GM21528 (cell line): ENCODE results near the gene ZNF324.
"Not testable (repeated sequence)": the region's sequence is repeated elsewhere in the genome, so short reads cannot be mapped to it uniquely, and the experiment has no call there.

Source experiments
- ATAC-seq: cut with Tn5 transposase; IDR thresholded peaks from one replicate; pipeline ENCODE4 v1.9.1; 2021; ENCODE audit warnings: mild to moderate bottlenecking, moderate library complexity; ENCODE audit not compliant: unreplicated experiment, low FRiP score

The ZNF324 gene

DNA sequence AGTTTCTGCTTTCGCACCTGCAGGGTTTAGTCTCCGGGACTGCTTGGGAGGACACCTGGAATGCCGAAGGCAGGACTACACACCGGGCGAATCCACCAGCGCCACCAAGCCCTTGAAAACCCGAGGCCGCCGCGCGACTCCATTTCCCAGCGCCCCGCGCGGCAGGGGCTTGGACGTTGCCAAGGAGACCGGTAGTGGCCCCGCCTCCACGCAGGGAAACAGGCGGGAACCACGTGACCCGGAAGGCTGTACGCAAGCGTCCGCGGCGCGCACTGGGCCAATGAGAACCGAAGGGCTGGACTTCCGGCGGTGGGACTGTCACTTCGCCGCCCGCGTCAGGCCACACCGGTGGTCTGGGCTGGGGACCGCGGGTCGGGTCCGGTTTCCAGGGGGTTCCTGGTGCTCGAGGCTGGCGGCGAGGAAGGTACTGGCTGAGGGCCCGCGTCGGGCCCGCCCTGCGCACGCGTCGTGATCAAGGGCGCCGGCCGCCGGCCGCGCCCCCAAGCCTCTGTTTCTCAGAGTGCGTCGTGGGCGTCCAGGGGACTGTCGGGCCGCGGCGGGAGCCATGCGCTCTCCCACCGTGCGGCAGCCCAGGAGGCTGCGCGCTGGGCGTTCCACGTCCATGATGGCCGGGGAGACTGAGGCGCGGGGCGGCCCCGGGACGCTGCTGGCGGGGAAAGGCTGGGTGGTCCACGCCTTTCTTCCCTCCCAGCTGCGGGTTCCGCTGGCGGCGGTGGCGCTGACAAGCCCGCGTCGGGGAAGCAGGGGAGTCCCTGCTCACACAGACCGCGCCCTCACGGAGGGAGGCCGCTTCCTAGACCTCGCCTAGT, at the start of gene ZNF324:
TSS of gene ZNF324 (plus strand) at position 321 of the 830 bp plus-strand sequence. CDS start 2,106 bp downstream, outside the sequence.
- peak; percentile 76 for ATAC-seq

DNA sequence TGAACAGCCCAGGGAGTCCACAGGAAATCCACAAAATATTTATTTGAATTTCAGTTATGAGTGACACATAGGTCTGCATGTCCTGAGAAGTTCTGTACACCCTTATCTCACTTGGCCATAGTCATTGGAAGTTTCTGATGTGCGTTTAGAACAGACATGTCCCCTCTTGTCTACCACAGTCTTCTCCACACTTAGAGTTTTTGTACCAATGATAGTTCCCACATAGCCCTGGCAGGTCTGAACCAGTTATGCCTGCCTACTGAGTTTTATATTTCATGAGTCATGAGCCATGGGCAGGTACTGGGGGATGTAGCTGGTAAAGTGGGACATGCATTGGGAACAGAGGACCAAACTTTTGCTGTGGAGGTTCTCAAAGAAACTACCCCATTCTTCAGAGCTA, 38.3 kb upstream of the ZNF324 start:
- ATAC-seq = no peak

DNA sequence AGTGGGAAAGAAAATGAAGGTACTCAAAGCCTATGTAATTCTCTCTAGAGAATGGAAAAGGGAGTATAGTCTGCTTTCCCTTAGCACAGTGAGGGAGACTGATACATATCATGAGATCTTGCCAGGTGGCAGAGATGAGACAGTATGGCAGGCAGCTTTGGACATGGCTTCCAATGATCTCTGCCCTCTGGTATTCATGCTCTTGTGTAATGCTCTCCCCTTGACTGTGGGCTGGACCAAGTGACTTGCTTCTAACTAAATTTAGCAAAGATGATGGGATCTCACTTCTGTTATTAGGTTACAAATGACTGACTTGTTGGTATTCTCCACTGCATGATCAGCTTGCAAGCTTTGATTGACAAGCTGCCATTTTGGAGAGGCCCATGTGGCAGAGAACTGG, 37.1 kb upstream of the ZNF324 start:
- no peak for ATAC-seq

DNA sequence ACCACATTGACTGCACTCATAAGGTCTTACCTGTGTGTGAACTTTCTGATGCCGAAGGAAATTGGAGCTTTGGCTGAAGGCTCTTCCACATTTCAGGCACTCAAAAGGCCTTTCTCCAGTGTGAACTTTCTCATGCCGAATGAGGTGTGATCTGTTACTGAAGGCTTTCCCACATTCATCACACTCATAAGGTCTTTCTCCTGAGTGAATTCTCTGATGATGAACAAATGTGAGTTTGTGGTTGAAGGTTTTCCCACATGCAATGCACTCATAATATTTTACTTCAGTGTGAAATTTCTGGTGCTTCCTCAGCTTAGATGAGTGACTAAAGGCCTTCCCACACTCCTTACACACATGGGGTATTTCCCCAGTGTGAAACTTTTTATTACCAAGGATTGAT, 32.7 kb upstream of the ZNF324 start:
- no peak for ATAC-seq

DNA sequence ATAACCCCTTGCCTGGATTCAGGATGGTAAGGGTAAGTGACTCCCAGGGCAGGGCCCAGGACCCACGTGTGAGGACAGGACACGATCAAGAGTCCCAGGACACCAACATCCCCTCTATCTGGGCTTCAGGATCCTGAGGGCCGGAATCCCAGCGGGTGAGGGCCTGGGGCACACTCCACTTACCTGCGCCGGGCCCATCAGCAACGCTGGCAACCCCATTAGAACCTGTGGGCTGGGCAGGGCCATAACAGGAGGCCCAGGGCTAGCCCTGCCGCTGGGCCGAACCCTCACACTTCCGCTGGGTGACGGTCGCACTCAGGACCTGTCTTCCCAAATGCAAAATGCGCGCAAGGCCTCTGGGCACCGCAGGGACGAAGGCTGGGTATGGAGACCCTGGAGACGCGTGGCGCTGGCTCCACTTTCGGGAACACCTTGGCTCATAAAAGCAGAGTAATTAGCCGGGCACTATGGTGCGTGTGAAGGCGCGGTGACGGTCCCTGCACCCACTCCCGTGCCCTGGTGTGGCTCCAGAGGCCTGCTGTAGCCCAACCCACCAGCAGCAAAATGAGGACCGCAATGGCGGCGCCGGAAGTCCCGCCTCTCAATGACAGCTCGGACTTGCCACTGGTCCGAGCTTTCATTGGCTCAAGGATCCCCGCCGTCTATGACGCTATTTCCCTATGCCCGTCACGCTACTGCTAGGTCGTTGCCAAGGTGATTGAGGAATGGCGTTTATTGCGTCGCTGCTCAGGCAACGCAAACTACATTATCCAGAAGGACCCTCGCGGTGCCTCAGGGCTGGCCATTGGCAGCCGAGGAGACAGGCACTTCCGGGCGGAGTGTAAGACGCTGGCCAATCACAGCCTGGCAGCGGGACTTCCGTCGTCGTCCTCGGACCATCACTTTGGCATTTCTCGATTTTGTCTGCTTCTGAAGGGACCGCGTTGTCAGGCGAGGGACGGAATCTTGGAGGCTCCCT, 27.0 kb upstream of the ZNF324 start, which contains the start of gene ZNF132:
TSS of gene ZNF132 (minus strand) at position 578 of the 979 bp plus-strand sequence. CDS start at position 246, 332 bp downstream.
- peak; percentile 92 for ATAC-seq

DNA sequence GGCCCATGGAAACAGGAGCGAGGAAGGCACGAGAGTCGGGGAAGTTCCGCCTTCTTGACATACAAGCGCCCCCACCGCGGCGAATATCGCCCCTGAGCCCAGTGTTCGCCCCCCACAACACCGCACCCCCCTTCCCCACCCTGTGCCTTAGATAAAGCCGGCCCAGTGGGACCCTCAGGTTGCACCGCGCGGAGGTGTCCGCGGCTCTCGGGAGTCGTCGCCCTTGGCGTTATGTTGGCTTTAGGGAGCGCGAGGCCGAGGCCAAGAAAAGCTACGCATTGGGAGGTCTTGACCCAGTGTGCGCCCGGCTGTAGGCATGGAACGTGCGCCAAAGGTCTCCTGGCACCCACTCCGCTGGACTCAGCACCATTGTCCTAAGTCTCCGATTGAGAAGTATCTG, 26.3 kb upstream of the ZNF324 start:
- ATAC-seq = no peak

DNA sequence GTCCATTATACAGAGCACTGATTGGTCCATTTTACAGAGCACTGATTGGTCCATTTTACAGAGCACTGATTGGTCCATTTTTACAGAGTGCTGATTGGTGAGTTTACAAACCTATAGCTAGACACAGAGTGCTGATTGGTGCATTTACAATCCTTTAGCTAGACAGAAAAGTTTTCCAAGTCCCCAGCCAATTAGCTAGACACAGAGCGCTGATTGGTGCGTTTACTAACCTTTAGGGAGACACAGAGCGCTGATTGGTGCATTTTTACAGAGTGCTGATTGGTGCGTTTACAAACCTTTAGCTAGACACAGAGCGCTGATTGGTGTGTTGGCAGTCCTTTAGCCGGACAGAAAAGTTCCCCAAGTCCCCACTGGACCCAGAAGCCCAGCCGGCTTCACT, 23.9 kb upstream of the ZNF324 start:
- ATAC-seq = not testable (repeated sequence)

DNA sequence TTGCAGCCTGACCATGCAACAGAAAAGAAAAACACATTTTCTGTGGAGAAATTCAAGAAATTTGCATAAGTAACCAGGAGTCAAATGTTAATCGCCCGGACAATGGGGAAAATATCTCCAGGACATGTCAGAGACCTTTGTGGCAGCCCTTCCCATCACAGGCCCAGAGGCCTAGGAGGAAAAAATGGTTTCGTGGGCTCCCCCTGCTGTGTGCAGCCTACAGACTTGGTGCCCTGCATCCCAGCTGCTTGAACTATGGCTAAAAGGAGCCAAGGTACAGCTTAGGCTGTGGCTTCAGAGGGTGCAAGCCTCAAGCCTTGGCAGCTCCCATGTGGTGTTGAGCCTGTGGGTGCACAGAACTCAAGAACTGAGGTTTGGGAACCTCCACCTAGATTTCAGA, 18.0 kb upstream of the ZNF324 start:
- not testable (repeated sequence) for ATAC-seq

DNA sequence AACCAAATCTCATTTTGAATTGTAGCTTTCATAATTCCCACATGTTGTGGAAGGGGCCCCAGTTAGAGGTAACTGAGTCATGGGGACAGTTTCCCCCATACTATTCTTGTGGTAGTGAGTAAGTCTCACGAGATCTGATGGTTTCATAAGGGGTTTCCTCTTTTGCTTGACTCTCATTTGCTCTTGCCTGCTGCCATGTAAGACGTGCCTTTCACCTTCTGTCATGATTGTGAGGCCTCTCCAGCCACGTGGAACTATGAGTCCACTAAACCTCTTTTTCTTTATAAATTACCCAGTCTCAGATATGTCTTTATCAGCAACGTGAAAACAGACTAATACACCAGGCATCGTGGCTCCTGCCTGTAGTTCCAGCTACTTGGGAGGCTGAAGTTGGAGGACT, 16.9 kb upstream of the ZNF324 start:
- ATAC-seq = not testable (repeated sequence)

DNA sequence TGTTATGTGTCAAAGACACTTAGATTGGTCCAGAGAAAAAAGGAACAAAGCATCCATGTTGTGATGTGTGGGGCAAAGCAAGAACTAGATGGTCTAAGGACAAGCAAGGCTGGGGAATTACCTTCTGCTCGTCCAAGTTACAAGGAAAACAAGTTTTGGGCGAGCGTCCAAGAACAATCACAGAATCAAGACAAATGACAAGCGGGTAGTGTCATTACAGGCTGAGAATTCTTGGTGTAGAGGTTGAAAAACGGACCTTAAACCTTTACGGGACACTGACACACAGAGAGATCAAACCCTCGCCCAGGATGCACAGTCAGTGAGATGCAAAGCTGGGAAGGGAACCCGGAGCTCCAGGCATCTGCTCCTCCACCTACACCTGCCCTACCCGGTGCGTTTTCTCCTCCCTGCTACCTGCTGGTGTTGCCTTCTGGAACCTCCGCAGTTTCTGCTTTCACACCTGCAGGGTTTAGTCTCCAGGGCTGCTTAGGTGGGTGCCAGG, 16.0 kb upstream of the ZNF324 start:
- no peak for ATAC-seq

DNA sequence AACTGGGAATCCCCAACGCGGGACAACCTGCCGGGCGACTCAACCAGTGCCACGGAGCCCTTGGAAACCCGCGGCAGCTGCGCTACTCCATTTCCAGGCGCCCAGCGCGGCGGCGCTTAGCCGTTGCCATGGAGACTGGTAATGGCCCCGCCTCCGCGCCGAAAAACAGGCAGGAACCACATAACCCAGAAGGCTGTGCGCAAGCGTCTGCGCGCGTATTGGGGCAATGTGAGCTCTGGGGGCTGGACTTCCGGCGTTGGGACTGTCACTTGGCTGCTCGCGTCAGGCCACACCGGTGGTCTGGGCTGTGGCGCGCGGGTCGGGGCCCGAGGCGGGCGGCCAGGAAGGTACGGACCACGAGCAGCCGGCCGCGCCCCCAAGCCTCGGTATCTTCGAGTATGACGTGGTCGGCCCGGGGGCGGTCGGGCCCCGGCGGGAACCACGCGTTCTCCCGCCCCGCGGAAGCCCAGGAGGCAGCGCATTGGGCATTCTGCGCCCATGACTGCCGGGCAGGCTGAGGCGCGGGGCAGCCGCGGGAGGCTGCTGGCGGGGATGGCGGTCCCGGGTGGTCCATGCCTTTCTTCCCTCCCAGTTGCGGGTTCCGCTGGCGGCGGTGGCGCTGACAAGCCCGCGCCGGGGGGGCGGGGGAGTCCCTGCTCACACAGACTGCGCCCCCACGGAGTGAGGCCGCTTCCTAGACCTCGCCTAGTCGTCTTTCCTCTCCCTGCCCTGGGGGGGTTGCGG, 15.3 kb upstream of the ZNF324 start, which contains the start of gene ZNF324B:
TSS of gene ZNF324B (plus strand) at position 265 of the 744 bp plus-strand sequence. CDS start 2,080 bp downstream, outside the sequence.
- peak; percentile 87 for ATAC-seq

DNA sequence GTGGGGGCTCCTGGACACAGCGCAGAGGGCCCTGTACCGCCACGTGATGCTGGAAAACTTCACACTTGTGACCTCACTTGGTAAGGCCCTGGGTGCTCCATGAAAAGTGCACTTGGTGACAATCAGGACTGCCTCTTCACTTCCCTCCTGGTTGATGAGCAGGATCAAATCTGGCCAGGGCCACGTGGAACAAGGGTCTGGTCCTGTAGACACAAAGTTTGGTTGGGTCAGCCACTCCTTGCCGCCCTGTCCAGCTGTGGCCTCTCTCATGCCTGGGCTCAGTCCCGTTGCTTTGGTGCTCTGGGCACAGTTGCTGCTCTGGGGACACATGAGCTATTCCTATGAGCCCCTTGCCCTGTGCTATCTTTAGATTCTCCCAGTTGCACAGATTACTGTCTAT, 13.1 kb upstream of the ZNF324 start:
- no peak for ATAC-seq

DNA sequence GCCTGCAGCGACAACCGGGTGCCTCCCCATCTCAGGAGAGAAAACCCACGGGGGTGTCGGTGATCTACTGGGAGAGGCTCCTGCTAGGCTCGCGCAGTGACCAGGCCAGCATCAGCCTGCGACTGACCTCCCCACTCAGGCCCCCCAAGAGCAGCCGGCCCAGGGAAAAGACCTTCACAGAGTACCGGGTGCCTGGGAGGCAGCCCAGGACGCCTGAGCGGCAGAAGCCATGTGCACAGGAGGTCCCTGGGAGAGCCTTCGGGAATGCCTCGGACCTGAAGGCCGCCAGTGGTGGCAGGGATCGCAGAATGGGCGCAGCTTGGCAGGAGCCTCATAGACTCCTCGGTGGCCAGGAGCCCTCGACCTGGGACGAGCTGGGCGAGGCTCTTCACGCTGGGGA, 11.6 kb upstream of the ZNF324 start:
- no peak for ATAC-seq

DNA sequence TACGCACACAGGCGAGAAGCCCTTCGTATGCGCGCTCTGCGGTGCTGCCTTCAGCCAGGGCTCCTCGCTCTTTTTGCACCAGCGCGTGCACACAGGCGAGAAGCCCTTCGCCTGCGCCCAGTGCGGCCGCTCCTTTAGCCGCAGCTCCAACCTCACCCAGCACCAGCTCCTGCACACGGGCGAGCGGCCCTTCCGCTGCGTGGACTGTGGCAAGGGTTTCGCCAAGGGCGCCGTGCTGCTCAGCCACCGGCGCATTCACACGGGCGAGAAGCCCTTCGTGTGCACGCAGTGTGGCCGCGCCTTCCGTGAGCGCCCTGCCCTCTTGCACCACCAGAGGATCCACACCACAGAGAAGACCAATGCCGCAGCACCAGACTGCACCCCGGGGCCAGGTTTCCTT, 10.8 kb upstream of the ZNF324 start:
- ATAC-seq = no peak

DNA sequence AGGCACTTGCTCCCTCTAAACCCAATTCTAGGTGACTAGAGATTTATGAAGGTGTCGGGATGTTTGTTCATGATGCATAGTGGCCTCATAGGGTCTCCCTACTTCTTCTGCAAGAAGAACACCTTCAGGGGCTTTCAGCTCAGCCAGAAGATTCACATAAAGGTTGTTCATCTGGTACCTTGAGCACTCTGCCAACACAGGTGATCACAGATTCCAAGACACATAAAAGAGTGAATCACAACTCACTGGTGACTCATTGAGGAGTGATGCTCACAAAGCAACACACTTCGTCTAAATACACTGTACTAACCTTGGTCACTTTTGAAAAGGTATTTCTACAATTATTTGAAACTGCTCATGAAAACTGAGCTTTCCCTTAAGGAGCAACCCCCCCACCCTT, 6.8 kb upstream of the ZNF324 start:
- no peak for ATAC-seq

DNA sequence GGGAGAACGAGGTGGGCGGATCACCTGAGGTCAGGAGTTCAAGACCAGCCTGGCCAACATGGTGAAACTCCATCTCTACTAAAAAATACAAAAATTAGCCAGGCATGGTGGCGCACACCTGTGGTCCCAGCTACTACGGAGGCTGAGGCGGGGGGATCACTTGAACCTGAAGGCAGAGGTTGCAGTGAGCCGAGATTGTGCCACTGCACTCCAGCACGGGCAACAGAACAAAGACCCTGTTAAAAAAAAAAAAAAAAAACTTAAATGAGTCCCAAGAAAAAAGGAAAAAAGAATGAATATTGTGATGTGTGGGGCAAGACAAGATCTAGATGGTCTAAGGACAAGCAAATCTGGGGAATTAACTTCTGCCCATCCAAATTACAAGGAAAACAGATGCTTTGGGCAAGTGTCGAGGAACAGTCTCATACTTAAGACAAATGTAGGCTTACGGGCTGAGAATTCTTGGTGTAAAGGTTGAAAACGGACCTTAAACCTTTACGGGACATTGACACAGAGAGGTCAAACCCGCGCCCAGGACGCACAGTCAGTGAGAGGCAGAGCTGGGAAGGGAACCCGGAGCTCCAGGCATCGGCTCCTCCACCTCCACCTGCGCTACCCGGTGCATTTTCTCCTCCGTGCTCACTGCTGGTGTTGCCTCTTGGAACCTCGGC, 656 bp upstream of the ZNF324 start:
- peak; percentile 4 for ATAC-seq

DNA sequence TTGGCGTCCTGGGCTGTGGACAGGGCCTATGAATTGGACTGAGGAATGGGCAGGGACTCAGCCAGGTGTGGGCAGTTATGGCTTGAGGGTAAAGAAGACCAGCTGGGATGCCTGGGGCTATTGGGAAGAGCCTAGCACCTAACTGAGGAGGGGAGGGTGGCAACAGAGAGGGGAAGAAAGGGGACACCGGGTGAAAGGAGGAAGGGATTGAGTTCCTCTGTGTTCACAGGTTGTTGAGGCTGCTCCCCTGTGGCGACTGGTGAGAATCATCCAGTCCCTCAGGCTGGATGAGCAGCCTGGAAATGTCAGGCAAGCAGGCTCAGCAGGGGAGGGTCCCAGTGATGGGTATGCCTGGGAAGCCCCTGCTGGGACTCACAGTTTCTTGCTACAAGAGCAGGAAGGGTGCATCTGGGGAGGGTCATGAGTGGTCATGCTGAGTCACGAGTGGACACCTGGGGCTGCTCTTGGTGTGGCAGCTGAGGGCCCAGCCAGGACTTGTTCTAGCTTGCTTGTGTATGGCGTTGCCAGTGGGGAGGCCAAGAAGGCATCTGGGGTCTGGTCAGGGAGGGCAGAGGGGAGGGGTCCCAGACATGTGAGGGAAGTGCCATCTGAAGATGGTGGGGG, 1.4 kb downstream of the ZNF324 start:
- ATAC-seq = no peak

DNA sequence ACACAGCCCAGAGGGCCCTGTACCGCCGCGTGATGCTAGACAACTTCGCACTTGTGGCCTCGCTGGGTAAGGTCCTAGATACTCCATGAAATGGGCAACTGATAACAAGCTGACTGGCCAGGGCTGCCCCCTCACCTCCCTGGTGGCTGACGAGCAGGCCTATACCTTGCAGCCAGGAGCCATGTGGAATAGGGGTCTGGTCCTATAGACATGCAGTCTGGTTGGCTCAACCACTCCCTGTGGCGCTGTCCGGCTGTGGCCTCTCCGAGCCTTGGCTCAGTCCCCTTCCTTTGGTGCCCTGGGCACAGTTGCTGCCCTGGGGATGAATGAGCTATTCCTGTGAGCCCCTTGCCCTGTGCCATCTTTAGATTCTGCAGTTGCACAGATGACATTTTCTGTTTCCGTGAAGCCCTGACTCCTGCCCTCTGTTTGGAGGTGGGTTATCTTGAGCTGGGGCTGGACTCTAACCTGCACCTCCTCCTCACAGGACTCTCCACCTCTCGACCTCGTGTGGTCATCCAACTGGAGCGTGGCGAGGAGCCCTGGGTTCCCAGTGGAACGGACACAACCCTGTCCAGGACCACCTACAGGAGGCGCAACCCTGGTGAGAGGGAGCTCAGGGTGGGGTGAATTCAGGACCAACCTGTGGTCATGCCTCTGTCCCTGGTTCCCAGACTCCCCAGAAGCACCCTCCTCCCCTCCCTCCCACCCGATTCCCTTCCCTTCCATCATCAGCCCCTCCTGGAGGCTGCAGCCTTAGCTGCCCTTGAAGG, 2.5 kb downstream of the ZNF324 start:
- no peak for ATAC-seq
